Endodermal cell (in vitro differentiated cells): ENCODE measurements around the gene LSG1. TPM values are rescaled to one million over a fixed set of nuclear protein-coding genes. Genes with fewer than 3 reads are reported as not detected.

ENCODE experiments used
- DNase-seq: peaks from one replicate; pipeline ENCODE4 v3.0.0-alpha.2; 2017
- H3K27ac ChIP-seq: 2 replicates; pipeline ENCODE4 v1.5.1; 2013; ENCODE audit warnings: mild to moderate bottlenecking, low read depth, low read length, moderate library complexity
- H3K27me3 ChIP-seq: 2 replicates; pipeline ENCODE4 v1.6.1; 2013; ENCODE audit warnings: mild to moderate bottlenecking, low read length, moderate library complexity; ENCODE audit not compliant: insufficient read depth, control insufficient read depth, poor library complexity, severe bottlenecking
- H3K36me3 ChIP-seq: 2 replicates; pipeline ENCODE4 v1.7.0; 2013; ENCODE audit warnings: mild to moderate bottlenecking, low read length, moderate library complexity; ENCODE audit not compliant: control insufficient read depth, insufficient read depth
- H3K4me1 ChIP-seq: one replicate; pipeline ENCODE4 v1.7.0; 2013; ENCODE audit warnings: low read length; ENCODE audit not compliant: control insufficient read depth, insufficient read depth
- H3K4me3 ChIP-seq: 2 replicates; pipeline ENCODE4 v1.5.1; 2013; ENCODE audit warnings: mild to moderate bottlenecking, low read length, moderate library complexity
- H3K9ac ChIP-seq: 2 replicates; pipeline ENCODE4 v1.6.1; 2013; ENCODE audit warnings: mild to moderate bottlenecking, low read length, moderate library complexity; ENCODE audit not compliant: poor library complexity, severe bottlenecking; ENCODE audit errors: extremely low read depth
- H3K9me3 ChIP-seq: 2 replicates; pipeline ENCODE4 v1.6.1; 2013; ENCODE audit warnings: mild to moderate bottlenecking, low read length, moderate library complexity; ENCODE audit not compliant: control insufficient read depth
- H3K27ac Mint-ChIP-seq: 2 replicates; pipeline ENCODE4 v1.8.0; 2020; ENCODE audit warnings: mixed read lengths
- H3K27me3 Mint-ChIP-seq: 2 replicates; pipeline ENCODE4 v1.8.0; 2021; ENCODE audit warnings: mild to moderate bottlenecking, mixed read lengths; ENCODE audit not compliant: insufficient read depth
- H3K36me3 Mint-ChIP-seq: 2 replicates; pipeline ENCODE4 v1.8.0; 2020; ENCODE audit warnings: low read depth, mixed read lengths
- H3K4me1 Mint-ChIP-seq: 2 replicates; pipeline ENCODE4 v1.8.0; 2020; ENCODE audit warnings: mixed read lengths
- H3K4me3 Mint-ChIP-seq: 2 replicates; pipeline ENCODE4 v1.8.0; 2020; ENCODE audit warnings: mild to moderate bottlenecking, moderate library complexity, mixed read lengths
- H3K9me3 Mint-ChIP-seq: 2 replicates; pipeline ENCODE4 v1.8.0; 2020; ENCODE audit warnings: mild to moderate bottlenecking, mixed read lengths
- CTCF ChIP-seq: fragments of 200-600 bp; sonication (generic); conservative IDR thresholded peaks from 2 replicates; pipeline ENCODE4 v1.5.0; 2021; ENCODE audit warnings: antibody characterized with exemption, mild to moderate bottlenecking
- WGBS, 2 experiments: methylation state at CpG; one replicate each; pipeline versions ENCODE4 v1.1.5 to v1.1.7; 2013; ENCODE audit warnings: missing lambda C conversion rate in 2 of 2, mixed read lengths in 1 of 2; ENCODE audit not compliant: insufficient coverage in 1 of 2, insufficient read length in 1 of 2; 5-methylcytosine and 5-hydroxymethylcytosine counted together
- total RNA-seq, 2 donors: library from RNA; stranded (reverse); fragmentation: NEBNext Ultra II Directional in 1 of 2; extraction: Animal tissue kit (Norgen Biotek cat#: 25700) in 1 of 2; gene quantifications; 2 replicates in 1 of 2; 3 replicates in 1 of 2; pipeline ENCODE4 v1.2.1, GENCODE V29; 2021

Gene LSG1
- total RNA-seq, 2 donors from 2014 or later, result 38.3 to 44.7 TPM

GRCh38 chr3:194608981-194609380 lies 63.0 kb downstream of the LSG1 start:
- Mint-ChIP-seq H3K4me3 (no peak overlapping the region), H3K9me3 (no peaks in the 10 kb centered on the region), H3K36me3 (peaks cover 12% of the 10 kb centered on the region), H3K4me1 (peaks cover 5% of the 10 kb centered on the region), H3K27me3 (no peaks in the 10 kb centered on the region), H3K27ac (no peak overlapping the region)
- no peak overlapping the region for H3K4me3 ChIP-seq
- H3K27me3 ChIP-seq, result no peaks in the 10 kb centered on the region
- no peaks in the 10 kb centered on the region for H3K4me1 ChIP-seq
- no peaks in the 10 kb centered on the region for H3K9me3 ChIP-seq
- 92 to 100% methylated on average over 5 to 9 of the region's 9 CpGs for WGBS, 2 experiments
- H3K36me3 ChIP-seq, result no peaks in the 10 kb centered on the region
- TF ChIP-seq CTCF, result no peak
- no peak overlapping the region for H3K9ac ChIP-seq
- no peak for DNase-seq
- H3K27ac ChIP-seq, result no peak overlapping the region

- Mint-ChIP-seq H3K36me3 (peaks cover 18% of the 10 kb centered on the region), H3K4me1 (peaks cover 5% of the 10 kb centered on the region), H3K27ac (no peak overlapping the region), H3K9me3 (no peaks in the 10 kb centered on the region), H3K27me3 (no peaks in the 10 kb centered on the region), H3K4me3 (no peak overlapping the region)
- DNase-seq, result no peak
- no peaks in the 10 kb centered on the region for H3K4me1 ChIP-seq
- WGBS, 2 experiments, result 88 to 90% methylated on average over 4 to 10 of the region's 10 CpGs
- no peak for TF ChIP-seq CTCF
- H3K27ac ChIP-seq, result no peak overlapping the region
- H3K4me3 ChIP-seq, result no peak overlapping the region
- H3K9ac ChIP-seq, result no peak overlapping the region
- H3K36me3 ChIP-seq, result no peaks in the 10 kb centered on the region
- no peaks in the 10 kb centered on the region for H3K27me3 ChIP-seq
- H3K9me3 ChIP-seq, result no peaks in the 10 kb centered on the region
These were observed 64.2 kb downstream of the LSG1 start for GRCh38 chr3:194607592-194608389.

- Histone ChIP-seq H3K27ac (no peak overlapping the region), H3K4me3 (no peak overlapping the region), H3K27me3 (no peaks in the 10 kb centered on the region), H3K9me3 (no peaks in the 10 kb centered on the region), H3K4me1 (no peaks in the 10 kb centered on the region), H3K9ac (no peak overlapping the region), H3K36me3 (no peaks in the 10 kb centered on the region)
- H3K36me3 Mint-ChIP-seq, result peaks cover 25% of the 10 kb centered on the region
- H3K27ac Mint-ChIP-seq, result no peak overlapping the region
- no peaks in the 10 kb centered on the region for H3K9me3 Mint-ChIP-seq
- no peak for TF ChIP-seq CTCF
- H3K27me3 Mint-ChIP-seq, result no peaks in the 10 kb centered on the region
- WGBS, 2 experiments, result 89 to 93% methylated on average over 3 of the region's 3 CpGs
- no peak for DNase-seq
- peaks cover 5% of the 10 kb centered on the region for H3K4me1 Mint-ChIP-seq
- no peak overlapping the region for H3K4me3 Mint-ChIP-seq
These were observed 65.0 kb downstream of the LSG1 start for GRCh38 chr3:194606941-194607340.
